Progenitor cell of endocrine pancreas (in vitro differentiated cells): Measurements from ENCODE around the gene MAP3K4. TPM values are rescaled to one million over a fixed set of nuclear protein-coding genes. Genes with fewer than 3 reads are reported as not detected.

Experiments used
- DNase-seq: peaks from one replicate; pipeline ENCODE4 v3.0.0; 2021; ENCODE audit warnings: low spot score; ENCODE audit not compliant: unreplicated experiment
- H3K27ac Mint-ChIP-seq: 2 replicates; pipeline ENCODE4 v1.8.0; 2021; ENCODE audit warnings: mild to moderate bottlenecking, moderate library complexity, mixed read lengths
- H3K27me3 Mint-ChIP-seq: 2 replicates; pipeline ENCODE4 v1.8.0; 2021; ENCODE audit warnings: mixed read lengths
- H3K36me3 Mint-ChIP-seq: 2 replicates; pipeline ENCODE4 v1.8.0; 2022; ENCODE audit warnings: mixed read lengths; ENCODE audit not compliant: insufficient read depth
- H3K4me1 Mint-ChIP-seq: 2 replicates; pipeline ENCODE4 v1.8.0; 2021; ENCODE audit warnings: low read depth, mixed read lengths
- H3K4me3 Mint-ChIP-seq: 2 replicates; pipeline ENCODE4 v1.8.0; 2021; ENCODE audit warnings: low read depth, mild to moderate bottlenecking, moderate library complexity, mixed read lengths
- H3K9me3 Mint-ChIP-seq: 2 replicates; pipeline ENCODE4 v1.8.0; 2021; ENCODE audit warnings: low read depth, mixed read lengths
- total RNA-seq: library from RNA; stranded (reverse); gene quantifications from 2 replicates; pipeline ENCODE4 v1.2.1, GENCODE V29; 2021
- TF ChIP-seq, protein P1 (sequence below): fragments of 200-600 bp; sonication (generic); IDR thresholded peaks from one replicate; pipeline ENCODE4 v1.5.0; 2021; ENCODE audit warnings: antibody characterized with exemption, mild to moderate bottlenecking; ENCODE audit not compliant: unreplicated experiment

Gene MAP3K4
- total RNA-seq, 1 donor from 2014 or later: 68.1 TPM

DNA sequence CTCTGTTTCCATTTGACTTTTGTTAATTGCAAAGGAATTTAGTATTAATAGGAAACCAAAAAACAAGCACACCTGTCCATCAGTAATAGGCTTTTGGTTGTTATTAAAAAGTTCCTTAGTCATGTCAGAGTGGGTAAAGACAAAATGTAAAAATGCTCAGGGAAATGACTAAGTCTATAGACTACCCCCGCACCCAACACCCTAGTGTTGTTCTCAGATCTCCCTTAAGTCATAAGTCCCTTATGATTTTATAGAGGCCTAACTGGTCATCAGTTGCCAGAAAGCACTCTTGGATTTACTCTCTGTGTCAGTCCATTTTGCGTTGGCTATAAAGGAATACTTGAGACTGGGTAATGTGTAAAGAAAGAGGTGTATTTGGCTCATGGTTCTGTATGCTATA lies 52.8 kb downstream of the MAP3K4 start:
- Mint-ChIP-seq H3K9me3 (no peaks in the 10 kb centered on the region), H3K4me1 (peaks cover 7% of the 10 kb centered on the region), H3K27me3 (no peaks in the 10 kb centered on the region), H3K27ac (no peak overlapping the region), H3K36me3 (peaks cover 8% of the 10 kb centered on the region), H3K4me3 (no peak overlapping the region)
- no peak for DNase-seq
- TF ChIP-seq, protein P1, sequence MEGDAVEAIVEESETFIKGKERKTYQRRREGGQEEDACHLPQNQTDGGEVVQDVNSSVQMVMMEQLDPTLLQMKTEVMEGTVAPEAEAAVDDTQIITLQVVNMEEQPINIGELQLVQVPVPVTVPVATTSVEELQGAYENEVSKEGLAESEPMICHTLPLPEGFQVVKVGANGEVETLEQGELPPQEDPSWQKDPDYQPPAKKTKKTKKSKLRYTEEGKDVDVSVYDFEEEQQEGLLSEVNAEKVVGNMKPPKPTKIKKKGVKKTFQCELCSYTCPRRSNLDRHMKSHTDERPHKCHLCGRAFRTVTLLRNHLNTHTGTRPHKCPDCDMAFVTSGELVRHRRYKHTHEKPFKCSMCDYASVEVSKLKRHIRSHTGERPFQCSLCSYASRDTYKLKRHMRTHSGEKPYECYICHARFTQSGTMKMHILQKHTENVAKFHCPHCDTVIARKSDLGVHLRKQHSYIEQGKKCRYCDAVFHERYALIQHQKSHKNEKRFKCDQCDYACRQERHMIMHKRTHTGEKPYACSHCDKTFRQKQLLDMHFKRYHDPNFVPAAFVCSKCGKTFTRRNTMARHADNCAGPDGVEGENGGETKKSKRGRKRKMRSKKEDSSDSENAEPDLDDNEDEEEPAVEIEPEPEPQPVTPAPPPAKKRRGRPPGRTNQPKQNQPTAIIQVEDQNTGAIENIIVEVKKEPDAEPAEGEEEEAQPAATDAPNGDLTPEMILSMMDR: no peak

- H3K4me3 Mint-ChIP-seq: no peak overlapping the region
- peaks cover 10% of the 10 kb centered on the region for H3K36me3 Mint-ChIP-seq
- no peaks in the 10 kb centered on the region for H3K9me3 Mint-ChIP-seq
- no peaks in the 10 kb centered on the region for H3K4me1 Mint-ChIP-seq
- no peaks in the 10 kb centered on the region for H3K27me3 Mint-ChIP-seq
- TF ChIP-seq, protein P1: no peak
- H3K27ac Mint-ChIP-seq: no peak overlapping the region
- DNase-seq: no peak
These were observed 57.1 kb downstream of the MAP3K4 start for GRCh38 chr6:161048641-161049040.

GRCh38 chr6:161050134-161050765 lies 58.7 kb downstream of the MAP3K4 start:
- H3K27ac Mint-ChIP-seq: no peak overlapping the region
- H3K9me3 Mint-ChIP-seq: no peaks in the 10 kb centered on the region
- peaks cover 7% of the 10 kb centered on the region for H3K36me3 Mint-ChIP-seq

GRCh38 chr6:161053103-161053502 lies 61.5 kb downstream of the MAP3K4 start:
- Mint-ChIP-seq H3K27ac (no peak overlapping the region), H3K36me3 (peaks cover 9% of the 10 kb centered on the region), H3K9me3 (no peaks in the 10 kb centered on the region), H3K27me3 (no peaks in the 10 kb centered on the region), H3K4me1 (peaks cover 18% of the 10 kb centered on the region), H3K4me3 (no peak overlapping the region)
- no peak for DNase-seq
- TF ChIP-seq, protein P1: no peak

More at GRCh38 chr6:161050134-161050765, 58.7 kb downstream of the MAP3K4 start:
- TF ChIP-seq, protein P1: no peak
- Mint-ChIP-seq H3K27me3 (no peaks in the 10 kb centered on the region), H3K4me3 (no peak overlapping the region), H3K4me1 (no peaks in the 10 kb centered on the region)
- no peak for DNase-seq

DNA sequence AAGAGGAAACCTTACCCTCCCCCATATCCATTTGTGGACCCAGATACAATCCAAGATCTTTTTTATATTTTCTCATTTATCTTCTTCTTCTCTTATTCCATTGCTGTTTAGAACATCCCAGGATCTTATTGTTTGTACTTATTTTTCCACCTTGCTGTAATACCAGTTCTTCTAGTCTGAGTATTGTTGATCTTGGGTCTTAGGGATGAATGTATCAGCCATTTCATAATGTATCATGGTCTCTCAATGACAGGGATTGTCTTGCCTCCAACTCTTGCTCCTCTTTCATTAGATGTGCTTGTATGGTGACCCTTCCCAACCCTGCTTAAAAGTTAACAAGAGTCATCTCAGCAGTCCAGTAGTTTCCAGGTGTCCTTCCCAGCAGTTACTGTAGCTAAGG lies 63.3 kb downstream of the MAP3K4 start:
- H3K36me3 Mint-ChIP-seq: peaks cover 4% of the 10 kb centered on the region
- no peak for DNase-seq
- H3K4me3 Mint-ChIP-seq: no peak overlapping the region
- H3K27me3 Mint-ChIP-seq: no peaks in the 10 kb centered on the region
- TF ChIP-seq, protein P1: no peak
- no peaks in the 10 kb centered on the region for H3K9me3 Mint-ChIP-seq
- H3K4me1 Mint-ChIP-seq: peaks cover 18% of the 10 kb centered on the region
- no peak overlapping the region for H3K27ac Mint-ChIP-seq
